Activated CD8-positive, alpha-beta memory T cell treated with anti-CD3 and anti-CD28 coated beads, Interleukin-2, amount 50 U/mL, for 4 hours (primary cell): Measurements from ENCODE around the gene PSMG1.
"Not testable (repeated sequence)": the region's sequence is repeated elsewhere in the genome, so short reads cannot be mapped to it uniquely, and the experiment has no call there.

Experiments used
- DNase-seq: peaks from one replicate; pipeline ENCODE4 v3.0.0-alpha.2; 2020

The PSMG1 gene

GRCh38 chr21:39187141-39187540, 3.9 kb upstream of the PSMG1 start:
- no peak for DNase-seq

GRCh38 chr21:39186676-39187075, 3.4 kb upstream of the PSMG1 start:
- DNase-seq: no peak

GRCh38 chr21:39185157-39185556, 1.9 kb upstream of the PSMG1 start:
- DNase-seq: no peak

- DNase-seq: no peak
Observed at GRCh38 chr21:39184050-39184980, 1.1 kb upstream of the PSMG1 start.

GRCh38 chr21:39182484-39183271, 573 bp downstream of the PSMG1 start:
- DNase-seq: no peak

- DNase-seq: no peak
Observed at GRCh38 chr21:39182016-39182415, 1.2 kb downstream of the PSMG1 start.

- DNase-seq: no peak
Observed at GRCh38 chr21:39181205-39181818, 1.9 kb downstream of the PSMG1 start.

- DNase-seq: no peak
Observed at GRCh38 chr21:39180429-39181019, 2.7 kb downstream of the PSMG1 start.

- no peak for DNase-seq
Observed at GRCh38 chr21:39178421-39178820, 4.8 kb downstream of the PSMG1 start.

GRCh38 chr21:39176271-39176709, 7.0 kb downstream of the PSMG1 start:
- DNase-seq: no peak

- no peak for DNase-seq
Observed at GRCh38 chr21:39175665-39176064, 7.6 kb downstream of the PSMG1 start.

GRCh38 chr21:39175154-39175553, 8.1 kb downstream of the PSMG1 start:
- DNase-seq: no peak

GRCh38 chr21:39173716-39174680, 9.3 kb downstream of the PSMG1 start:
- no peak for DNase-seq

- DNase-seq: no peak
Observed at GRCh38 chr21:39169906-39170305, 13.3 kb downstream of the PSMG1 start.

- DNase-seq: no peak
Observed at GRCh38 chr21:39168800-39169199, 14.5 kb downstream of the PSMG1 start.

- DNase-seq: no peak
Observed at GRCh38 chr21:39164523-39164922, 18.7 kb downstream of the PSMG1 start.

- no peak for DNase-seq
Observed at GRCh38 chr21:39161064-39161463, 22.2 kb downstream of the PSMG1 start.

- no peak for DNase-seq
Observed at GRCh38 chr21:39159342-39160063, 23.7 kb downstream of the PSMG1 start.

- not testable (repeated sequence) for DNase-seq
Observed at GRCh38 chr21:39157241-39157640, 26.0 kb downstream of the PSMG1 start.

- DNase-seq: no peak
Observed at GRCh38 chr21:39156024-39156423, 27.2 kb downstream of the PSMG1 start.

GRCh38 chr21:39155578-39155977, 27.7 kb downstream of the PSMG1 start:
- no peak for DNase-seq
